NCI-H2081 treated with DMSO at 0.1 percent for 48 hours (cell line): Measurements from ENCODE around the gene PLOD1.
"Not testable (repeated sequence)": the region's sequence is repeated elsewhere in the genome, so short reads cannot be mapped to it uniquely, and the experiment has no call there.

Experiments used
- DNase-seq: peaks from one replicate; lab custom pipeline; 2025; lab: John Stamatoyannopoulos, UW

Gene PLOD1

GRCh38 chr1:12006167-12006921 lies 71.8 kb downstream of the PLOD1 start:
- DNase-seq, result no peak

- DNase-seq, result no peak
Measured at GRCh38 chr1:12007204-12007603, 72.7 kb downstream of the PLOD1 start.

GRCh38 chr1:12008355-12008754 lies 73.8 kb downstream of the PLOD1 start:
- DNase-seq, result not testable (repeated sequence)

GRCh38 chr1:12009318-12009947 lies 74.9 kb downstream of the PLOD1 start:
- DNase-seq, result no peak

- no peak for DNase-seq
Measured at GRCh38 chr1:12010746-12011570, 76.4 kb downstream of the PLOD1 start.

- no peak for DNase-seq
Measured at GRCh38 chr1:12011998-12012397, 77.5 kb downstream of the PLOD1 start.

- no peak for DNase-seq
Measured at GRCh38 chr1:12012560-12013316, 78.2 kb downstream of the PLOD1 start.

- DNase-seq, result no peak
Measured at GRCh38 chr1:12014141-12014991, 79.8 kb downstream of the PLOD1 start.

GRCh38 chr1:12015001-12015491 lies 80.5 kb downstream of the PLOD1 start:
- DNase-seq, result no peak

GRCh38 chr1:12015499-12015898 lies 81.0 kb downstream of the PLOD1 start:
- DNase-seq, result no peak

- no peak for DNase-seq
Measured at GRCh38 chr1:12016182-12016581, 81.7 kb downstream of the PLOD1 start.

- DNase-seq, result no peak
Measured at GRCh38 chr1:12019858-12020509, 85.5 kb downstream of the PLOD1 start.

- no peak for DNase-seq
Measured at GRCh38 chr1:12021616-12022015, 87.1 kb downstream of the PLOD1 start.

- DNase-seq, result no peak
Measured at GRCh38 chr1:12022036-12022435, 87.5 kb downstream of the PLOD1 start.
